WTC11 (cell line): Measurements from ENCODE around the gene UGT2A2.

Source experiments
- ATF1 ChIP-seq: sonication (generic); formaldehyde crosslinking; IDR thresholded peaks from 2 replicates; pipeline ENCODE4 v1.8.1; 2023; ENCODE audit warnings: mild to moderate bottlenecking, moderate library complexity, missing genetic modification reagents
- CREM ChIP-seq: sonication (generic); formaldehyde crosslinking; IDR thresholded peaks from 2 replicates; pipeline ENCODE4 v1.8.1; 2022; ENCODE audit warnings: mild to moderate bottlenecking, missing genetic modification reagents, moderate library complexity
- ETV6 ChIP-seq: sonication (generic); formaldehyde crosslinking; IDR thresholded peaks from 2 replicates; pipeline ENCODE4 v1.8.1; 2022; ENCODE audit warnings: mild to moderate bottlenecking, missing genetic modification reagents
- GABPB1 ChIP-seq: sonication (generic); formaldehyde crosslinking; IDR thresholded peaks from 2 replicates; pipeline ENCODE4 v1.8.1; 2023; ENCODE audit warnings: mild to moderate bottlenecking, missing genetic modification reagents
- HMGA2 ChIP-seq: fragments of 250-450 bp; sonication (Bioruptor Pico); IDR thresholded peaks from 2 replicates; pipeline ENCODE4 v1.4.0; 2021; ENCODE audit warnings: mild to moderate bottlenecking, moderate library complexity
- JUN ChIP-seq: sonication (generic); formaldehyde crosslinking; IDR thresholded peaks from 2 replicates; pipeline ENCODE4 v1.8.0; 2023; ENCODE audit warnings: mild to moderate bottlenecking, missing genetic modification reagents
- MYBL2 ChIP-seq: sonication (generic); formaldehyde crosslinking; IDR thresholded peaks from 2 replicates; pipeline ENCODE4 v1.8.1; 2023; ENCODE audit warnings: mild to moderate bottlenecking, moderate library complexity, missing genetic modification reagents
- NFE2L1 ChIP-seq: sonication (generic); formaldehyde crosslinking; IDR thresholded peaks from 2 replicates; pipeline ENCODE4 v1.8.1; 2023; ENCODE audit warnings: missing genetic modification reagents
- NR2C2 ChIP-seq: sonication (generic); formaldehyde crosslinking; IDR thresholded peaks from 2 replicates; pipeline ENCODE4 v1.8.0; 2022; ENCODE audit warnings: mild to moderate bottlenecking, missing genetic modification reagents
- OVOL2 ChIP-seq: fragments of 250-450 bp; sonication (Bioruptor Pico); IDR thresholded peaks from 2 replicates; pipeline ENCODE4 v1.9.0; 2021; ENCODE audit warnings: mild to moderate bottlenecking, borderline replicate concordance
- ZNF138 ChIP-seq: sonication (generic); formaldehyde crosslinking; conservative IDR thresholded peaks from 2 replicates; pipeline ENCODE4 v1.8.1; 2022; ENCODE audit warnings: mild to moderate bottlenecking, moderate library complexity, missing genetic modification reagents
- TF ChIP-seq, protein P1 (sequence below): fragments of 200-600 bp; IDR thresholded peaks from 2 replicates; pipeline ENCODE4 v1.8.0; 2022; ENCODE audit warnings: antibody characterized with exemption
- TF ChIP-seq, protein P2 (sequence below): sonication (generic); formaldehyde crosslinking; IDR thresholded peaks from 2 replicates; pipeline ENCODE4 v1.8.1; 2023; ENCODE audit warnings: mild to moderate bottlenecking, missing genetic modification reagents, moderate library complexity

DNA sequence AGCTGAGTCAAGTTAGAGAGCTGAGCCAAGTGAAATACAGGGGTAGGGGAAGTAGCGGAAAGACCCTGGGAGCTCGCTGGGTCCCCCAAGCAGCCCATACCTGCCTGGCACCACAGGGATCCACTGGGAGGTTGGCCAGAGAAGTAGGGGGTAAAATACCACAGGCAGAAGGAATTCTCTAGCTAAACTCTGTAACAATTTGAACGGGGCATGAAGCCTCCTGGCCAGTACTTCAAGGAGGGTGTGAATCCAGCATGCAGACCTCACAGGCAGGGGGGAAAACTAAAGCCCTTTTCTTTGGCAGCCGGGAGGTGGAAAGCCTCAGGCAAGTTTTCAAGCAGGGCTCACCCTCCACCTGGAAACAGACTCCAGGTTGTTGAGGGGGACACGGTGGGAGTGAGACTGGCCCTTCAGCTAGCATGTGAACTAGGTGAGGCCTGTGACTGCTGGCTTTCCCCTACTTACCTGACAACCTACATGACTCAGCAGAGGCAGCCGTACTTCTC lies 17.3 kb upstream of the UGT2A2 start:
- TF ChIP-seq HMGA2 (CRISPR knock-in tag) (no peak), NFE2L1 (no peak), OVOL2 (CRISPR knock-in tag) (no peak), MYBL2 (CRISPR knock-in tag) (no peak), ETV6 (CRISPR knock-in tag) (no peak), ZNF138 (CRISPR knock-in tag) (no peak), JUN (CRISPR knock-in tag) (no peak), ATF1 (no peak), CREM (CRISPR knock-in tag) (no peak), NR2C2 (CRISPR knock-in tag) (no peak), GABPB1 (CRISPR knock-in tag) (no peak)
- TF ChIP-seq, protein P1, sequence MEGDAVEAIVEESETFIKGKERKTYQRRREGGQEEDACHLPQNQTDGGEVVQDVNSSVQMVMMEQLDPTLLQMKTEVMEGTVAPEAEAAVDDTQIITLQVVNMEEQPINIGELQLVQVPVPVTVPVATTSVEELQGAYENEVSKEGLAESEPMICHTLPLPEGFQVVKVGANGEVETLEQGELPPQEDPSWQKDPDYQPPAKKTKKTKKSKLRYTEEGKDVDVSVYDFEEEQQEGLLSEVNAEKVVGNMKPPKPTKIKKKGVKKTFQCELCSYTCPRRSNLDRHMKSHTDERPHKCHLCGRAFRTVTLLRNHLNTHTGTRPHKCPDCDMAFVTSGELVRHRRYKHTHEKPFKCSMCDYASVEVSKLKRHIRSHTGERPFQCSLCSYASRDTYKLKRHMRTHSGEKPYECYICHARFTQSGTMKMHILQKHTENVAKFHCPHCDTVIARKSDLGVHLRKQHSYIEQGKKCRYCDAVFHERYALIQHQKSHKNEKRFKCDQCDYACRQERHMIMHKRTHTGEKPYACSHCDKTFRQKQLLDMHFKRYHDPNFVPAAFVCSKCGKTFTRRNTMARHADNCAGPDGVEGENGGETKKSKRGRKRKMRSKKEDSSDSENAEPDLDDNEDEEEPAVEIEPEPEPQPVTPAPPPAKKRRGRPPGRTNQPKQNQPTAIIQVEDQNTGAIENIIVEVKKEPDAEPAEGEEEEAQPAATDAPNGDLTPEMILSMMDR, result no peak
- TF ChIP-seq, protein P2, sequence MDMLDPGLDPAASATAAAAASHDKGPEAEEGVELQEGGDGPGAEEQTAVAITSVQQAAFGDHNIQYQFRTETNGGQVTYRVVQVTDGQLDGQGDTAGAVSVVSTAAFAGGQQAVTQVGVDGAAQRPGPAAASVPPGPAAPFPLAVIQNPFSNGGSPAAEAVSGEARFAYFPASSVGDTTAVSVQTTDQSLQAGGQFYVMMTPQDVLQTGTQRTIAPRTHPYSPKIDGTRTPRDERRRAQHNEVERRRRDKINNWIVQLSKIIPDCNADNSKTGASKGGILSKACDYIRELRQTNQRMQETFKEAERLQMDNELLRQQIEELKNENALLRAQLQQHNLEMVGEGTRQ (CRISPR knock-in tag), result no peak
